SU-DHL-6 (cell line): ENCODE data around the gene REG4.

ENCODE experiments used
- H2AFZ ChIP-seq: fragments of 200-600 bp; sonication (generic); 2 replicates; pipeline ENCODE4 v1.6.1; 2014; ENCODE audit warnings: low read depth, mild to moderate bottlenecking, moderate library complexity, mixed read lengths, antibody characterized with exemption, low read length; ENCODE audit not compliant: severe bottlenecking
- H3F3A ChIP-seq: fragments of 200-600 bp; shearing (Covaris generic); 2 replicates; pipeline ENCODE4 v1.6.0; 2016; ENCODE audit warnings: antibody characterized with exemption, mild to moderate bottlenecking; ENCODE audit not compliant: insufficient read depth
- H3K27ac ChIP-seq: fragments of 200-600 bp; sonication (generic); 2 replicates; pipeline ENCODE4 v1.5.1; 2016; ENCODE audit warnings: low read depth, mild to moderate bottlenecking, low read length, moderate library complexity, mixed read lengths
- H3K27me3 ChIP-seq: fragments of 200-600 bp; sonication (generic), shearing (Covaris generic); 2 replicates; pipeline ENCODE4 v1.6.0; 2014; ENCODE audit warnings: mild to moderate bottlenecking, low read length
- H3K36me3 ChIP-seq: fragments of 200-600 bp; sonication (generic); 2 replicates; pipeline ENCODE4 v1.6.1; 2014; ENCODE audit warnings: mild to moderate bottlenecking, low read length, mixed read lengths
- H3K4me2 ChIP-seq: fragments of 300-600, 200-600 bp; shearing (Covaris generic), sonication (generic); 2 replicates; pipeline ENCODE4 v1.6.0; 2014; ENCODE audit warnings: low read length, low read depth, mild to moderate bottlenecking; ENCODE audit not compliant: poor library complexity, severe bottlenecking
- H3K4me3 ChIP-seq: fragments of 200-600 bp; sonication (generic); 2 replicates; pipeline ENCODE4 v1.5.1; 2014; ENCODE audit warnings: antibody characterized with exemption, low read length, mild to moderate bottlenecking, mixed read lengths; ENCODE audit not compliant: insufficient read depth, poor library complexity, severe bottlenecking
- H3K79me2 ChIP-seq: fragments of 200-600 bp; sonication (generic); 2 replicates; pipeline ENCODE4 v1.6.1; 2014; ENCODE audit warnings: mild to moderate bottlenecking, low read length, moderate library complexity; ENCODE audit not compliant: insufficient read depth
- H3K9ac ChIP-seq: fragments of 200-600 bp; sonication (generic); 2 replicates; pipeline ENCODE4 v1.7.0; 2014; ENCODE audit warnings: mild to moderate bottlenecking, low read length
- H3K9me2 ChIP-seq: fragments of 200-600 bp; sonication (generic); replicated peaks from 2 replicates; pipeline ENCODE4 v1.6.1; 2014; ENCODE audit warnings: low read length; ENCODE audit not compliant: insufficient read depth
- H3K9me3 ChIP-seq: fragments of 200-600 bp; sonication (generic); 2 replicates; pipeline ENCODE4 v1.6.1; 2014; ENCODE audit warnings: low read length, mixed read lengths; ENCODE audit not compliant: insufficient read depth
- H4K20me1 ChIP-seq: fragments of 200-600 bp; sonication (generic); 2 replicates; pipeline ENCODE4 v1.6.1; 2014; ENCODE audit warnings: low read depth, mild to moderate bottlenecking, antibody characterized with exemption, low read length, moderate library complexity, mixed read lengths
- CTCF ChIP-seq: fragments of 200-600 bp; sonication (generic); IDR thresholded peaks from one replicate; pipeline ENCODE4 v1.5.1; 2017; ENCODE audit warnings: antibody characterized with exemption, mild to moderate bottlenecking, low read length, moderate library complexity; ENCODE audit not compliant: insufficient read depth, poor library complexity, severe bottlenecking
- EZH2phosphoT487 ChIP-seq: fragments of 200-600 bp; sonication (generic), shearing (Covaris generic); conservative IDR thresholded peaks from 2 replicates; pipeline ENCODE4 v1.6.1; 2018; ENCODE audit warnings: mild to moderate bottlenecking, antibody characterized with exemption, low read length, moderate library complexity, mixed read lengths

REG4 gene

GRCh38 chr1:119768778-119769177 lies 42.5 kb downstream of the REG4 start, which contains the start of gene HMGCS2:
Gene HMGCS2 (minus strand): TSS chr1:119768905. CDS start chr1:119768844, 61 bp downstream.
- Histone ChIP-seq H3K9ac (no peak within 1 kb of the TSS), H3K36me3 (no peaks in the 10 kb centered on the region), H4K20me1 (no peaks in the 10 kb centered on the region), H3K4me3 (no peak within 1 kb of the TSS), H3F3A (no peaks in the 10 kb centered on the region), H3K9me3 (no peaks in the 10 kb centered on the region), H3K27ac (no peak within 1 kb of the TSS), H3K4me2 (no peak within 1 kb of the TSS), H2AFZ (no peak within 1 kb of the TSS), H3K27me3 (no peaks in the 10 kb centered on the region), H3K9me2 (no peaks in the 10 kb centered on the region), H3K79me2 (no peaks in the 10 kb centered on the region)
- no peak for TF ChIP-seq CTCF
- TF ChIP-seq EZH2phosphoT487, result no peak

GRCh38 chr1:119767486-119767885 lies 43.8 kb downstream of the REG4 start:
- Histone ChIP-seq H2AFZ (no peak overlapping the region), H4K20me1 (no peaks in the 10 kb centered on the region), H3K9me2 (no peaks in the 10 kb centered on the region), H3K79me2 (no peaks in the 10 kb centered on the region), H3K27ac (no peak overlapping the region), H3K9ac (no peak overlapping the region), H3K9me3 (no peaks in the 10 kb centered on the region), H3K36me3 (no peaks in the 10 kb centered on the region), H3F3A (no peaks in the 10 kb centered on the region), H3K27me3 (no peaks in the 10 kb centered on the region), H3K4me3 (no peak overlapping the region), H3K4me2 (no peak overlapping the region)
- TF ChIP-seq CTCF (no peak), EZH2phosphoT487 (no peak)

GRCh38 chr1:119766374-119766794 lies 44.9 kb downstream of the REG4 start:
- no peak overlapping the region for H2AFZ ChIP-seq
- H3K9me2 ChIP-seq, result no peaks in the 10 kb centered on the region
- H3K4me2 ChIP-seq, result no peak overlapping the region
- H3K79me2 ChIP-seq, result no peaks in the 10 kb centered on the region
- no peaks in the 10 kb centered on the region for H3F3A ChIP-seq
- no peak overlapping the region for H3K4me3 ChIP-seq
- H3K9ac ChIP-seq, result no peak overlapping the region
- H4K20me1 ChIP-seq, result no peaks in the 10 kb centered on the region
- H3K27me3 ChIP-seq, result no peaks in the 10 kb centered on the region
- H3K36me3 ChIP-seq, result no peaks in the 10 kb centered on the region
- H3K27ac ChIP-seq, result no peak overlapping the region
- TF ChIP-seq EZH2phosphoT487 (no peak), CTCF (no peak)
- no peaks in the 10 kb centered on the region for H3K9me3 ChIP-seq
